ENCODE measurements around the gene THUMPD3.
A peak's percentile ranks its signal among the peaks of the same experiment; 100 is the strongest.

DNA sequence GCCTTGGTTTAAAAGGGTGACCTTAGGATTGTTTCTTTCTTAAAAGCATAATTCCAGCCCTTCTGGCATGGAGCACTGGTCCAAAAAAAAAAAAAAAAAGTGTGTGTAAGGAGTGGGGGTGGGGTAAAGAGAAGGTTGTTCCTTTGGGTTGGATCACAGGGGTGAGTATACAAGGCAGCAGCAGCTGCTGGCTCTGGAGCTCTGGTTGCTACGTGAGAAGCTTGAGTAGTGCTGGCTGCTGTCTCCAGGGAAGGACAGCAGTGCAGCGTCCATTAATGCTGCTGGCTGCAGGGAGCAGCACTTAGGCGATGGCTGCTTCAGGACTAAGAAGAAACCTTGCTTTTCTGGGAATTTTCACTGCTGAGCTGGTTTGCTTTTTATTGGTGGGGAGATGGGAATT lies 36.9 kb downstream of the THUMPD3 start:
- TF ChIP-seq ZBTB33 (IDR thresholded peaks at IDR 0.05): no peak
- TF ChIP-seq, protein P1, sequence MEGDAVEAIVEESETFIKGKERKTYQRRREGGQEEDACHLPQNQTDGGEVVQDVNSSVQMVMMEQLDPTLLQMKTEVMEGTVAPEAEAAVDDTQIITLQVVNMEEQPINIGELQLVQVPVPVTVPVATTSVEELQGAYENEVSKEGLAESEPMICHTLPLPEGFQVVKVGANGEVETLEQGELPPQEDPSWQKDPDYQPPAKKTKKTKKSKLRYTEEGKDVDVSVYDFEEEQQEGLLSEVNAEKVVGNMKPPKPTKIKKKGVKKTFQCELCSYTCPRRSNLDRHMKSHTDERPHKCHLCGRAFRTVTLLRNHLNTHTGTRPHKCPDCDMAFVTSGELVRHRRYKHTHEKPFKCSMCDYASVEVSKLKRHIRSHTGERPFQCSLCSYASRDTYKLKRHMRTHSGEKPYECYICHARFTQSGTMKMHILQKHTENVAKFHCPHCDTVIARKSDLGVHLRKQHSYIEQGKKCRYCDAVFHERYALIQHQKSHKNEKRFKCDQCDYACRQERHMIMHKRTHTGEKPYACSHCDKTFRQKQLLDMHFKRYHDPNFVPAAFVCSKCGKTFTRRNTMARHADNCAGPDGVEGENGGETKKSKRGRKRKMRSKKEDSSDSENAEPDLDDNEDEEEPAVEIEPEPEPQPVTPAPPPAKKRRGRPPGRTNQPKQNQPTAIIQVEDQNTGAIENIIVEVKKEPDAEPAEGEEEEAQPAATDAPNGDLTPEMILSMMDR (IDR thresholded peaks at IDR 0.05; ENCODE audit: low read depth, low read length, missing input control): no peak
- TF ChIP-seq REST (IDR thresholded peaks at IDR 0.05): peak; percentile 51
- no peak for TF ChIP-seq GABPA (IDR thresholded peaks at IDR 0.05 in 1 of 2, conservative IDR thresholded peaks at IDR 0.05 in 1 of 2)
- TF ChIP-seq MAX (IDR thresholded peaks at IDR 0.05): no peak
- TF ChIP-seq RAD21 (IDR thresholded peaks at IDR 0.05): peak in 1 of 2 donors; percentile 47
- no peak for TF ChIP-seq TAF1 (conservative IDR thresholded peaks at IDR 0.05)
- TF ChIP-seq SP1 (IDR thresholded peaks at IDR 0.05): no peak
- TF ChIP-seq ATF3 (IDR thresholded peaks at IDR 0.05): no peak
- peak; percentile 96 for TF ChIP-seq YY1 (IDR thresholded peaks at IDR 0.05)
- TF ChIP-seq NR2F2 (IDR thresholded peaks at IDR 0.05): no peak
- TF ChIP-seq FOXA2 (IDR thresholded peaks at IDR 0.05): no peak
